ENCODE measurements around the gene ACTL6A. TPM values are rescaled to one million over a fixed set of nuclear protein-coding genes. Genes with fewer than 3 reads are reported as not detected.

ACTL6A gene
- total and polyA plus RNA-seq, 3 donors from 2014 or later, result 68.4 to 143 (median 84.4) TPM

GRCh38 chr3:179541596-179541995, 21.1 kb upstream of the ACTL6A start:
- H3K27me3 ChIP-seq, result no peaks in the 10 kb centered on the region
- 91 to 100% methylated on average over 1 of the region's 1 CpG for WGBS, 2 donors
- intact Hi-C loops (cut with DNase I; ENCODE audit: low total_unique reads), result no loop called here

GRCh38 chr3:179542375-179542774, 20.4 kb upstream of the ACTL6A start:
- intact Hi-C loops (cut with DNase I; ENCODE audit: low total_unique reads), result no loop called here
- H3K4me1 ChIP-seq, result no peaks in the 10 kb centered on the region
- TF ChIP-seq CTCF (IDR thresholded peaks at IDR 0.05) (no peak), POLR2A (IDR thresholded peaks at IDR 0.05) (no peak)
- DNase-seq, result no peak
- no peaks in the 10 kb centered on the region for H3K36me3 ChIP-seq (ENCODE audit: low read depth, missing control alignments)
- no peaks in the 10 kb centered on the region for H3K9me3 ChIP-seq
- H3K4me3 ChIP-seq, result no peak overlapping the region
- no peak overlapping the region for H3K27ac ChIP-seq
- no peaks in the 10 kb centered on the region for H3K27me3 ChIP-seq

More at GRCh38 chr3:179541596-179541995, 21.1 kb upstream of the ACTL6A start:
- Histone ChIP-seq H3K9me3 (no peaks in the 10 kb centered on the region), H3K27ac (no peak overlapping the region), H3K4me3 (no peak overlapping the region), H3K4me1 (no peaks in the 10 kb centered on the region), H3K36me3 (ENCODE audit: low read depth, missing control alignments) (no peaks in the 10 kb centered on the region)
- DNase-seq, result no peak
- TF ChIP-seq POLR2A (IDR thresholded peaks at IDR 0.05) (no peak), CTCF (IDR thresholded peaks at IDR 0.05) (no peak)

GRCh38 chr3:179544981-179545645, 17.6 kb upstream of the ACTL6A start:
- intact Hi-C loops (cut with DNase I; ENCODE audit: low total_unique reads), result no loop called here
- TF ChIP-seq POLR2A (IDR thresholded peaks at IDR 0.05), result no peak
- no peak for TF ChIP-seq CTCF (IDR thresholded peaks at IDR 0.05)
- 65 to 71% methylated on average over 2 of the region's 2 CpGs for WGBS, 2 donors

GRCh38 chr3:179546814-179547241, 15.9 kb upstream of the ACTL6A start:
- intact Hi-C loops (cut with DNase I; ENCODE audit: low total_unique reads), result no loop called here
- TF ChIP-seq CTCF (IDR thresholded peaks at IDR 0.05) (no peak), POLR2A (IDR thresholded peaks at IDR 0.05) (no peak)
- DNase-seq, result no peak
- 80 to 87% methylated on average over 1 to 2 of the region's 2 CpGs for WGBS, 2 donors
- Histone ChIP-seq H3K9me3 (no peaks in the 10 kb centered on the region), H3K27me3 (no peaks in the 10 kb centered on the region), H3K27ac (no peak overlapping the region), H3K36me3 (ENCODE audit: low read depth, missing control alignments) (no peaks in the 10 kb centered on the region), H3K4me3 (no peak overlapping the region), H3K4me1 (no peaks in the 10 kb centered on the region)

More at GRCh38 chr3:179544981-179545645, 17.6 kb upstream of the ACTL6A start:
- no peak for DNase-seq
- Histone ChIP-seq H3K4me3 (no peak overlapping the region), H3K36me3 (ENCODE audit: low read depth, missing control alignments) (no peaks in the 10 kb centered on the region), H3K4me1 (no peaks in the 10 kb centered on the region), H3K27ac (no peak overlapping the region), H3K27me3 (no peaks in the 10 kb centered on the region), H3K9me3 (no peaks in the 10 kb centered on the region)

Data from testis (tissue), 3 donors.